Measurements from ENCODE around the gene SLC50A1. TPM values are rescaled to one million over a fixed set of nuclear protein-coding genes. Genes with fewer than 3 reads are reported as not detected.

Gene SLC50A1
- total RNA-seq, 1 donor, result 68.1 TPM

DNA sequence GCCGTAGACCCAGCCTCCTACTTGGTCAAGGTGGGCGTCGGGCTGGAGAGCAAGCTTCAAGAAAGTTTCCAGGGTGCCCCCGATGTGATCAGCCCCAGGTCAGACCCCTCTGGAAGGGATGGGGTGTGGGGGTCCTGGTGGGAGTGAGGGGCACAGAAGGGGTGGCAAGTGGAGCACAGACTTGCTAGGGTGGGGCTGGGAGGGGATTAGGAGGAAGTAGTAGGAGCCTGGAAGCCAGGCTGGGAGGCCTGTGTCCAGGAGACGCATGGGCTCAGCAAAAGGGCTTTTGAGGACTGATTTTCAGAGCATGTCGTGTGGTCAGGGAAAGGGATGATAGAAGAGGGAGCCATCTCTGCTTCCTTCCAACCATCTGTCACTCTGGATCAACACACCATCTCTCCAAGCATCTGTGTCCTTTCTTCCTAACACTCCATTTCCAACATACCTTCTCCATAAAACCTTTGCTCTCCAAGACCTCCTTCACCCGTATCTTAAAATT lies 46.4 kb downstream of the SLC50A1 start:
- no peak for DNase-seq (ENCODE audit: low read depth in 2 of 3, low spot score in 2 of 3)

DNA sequence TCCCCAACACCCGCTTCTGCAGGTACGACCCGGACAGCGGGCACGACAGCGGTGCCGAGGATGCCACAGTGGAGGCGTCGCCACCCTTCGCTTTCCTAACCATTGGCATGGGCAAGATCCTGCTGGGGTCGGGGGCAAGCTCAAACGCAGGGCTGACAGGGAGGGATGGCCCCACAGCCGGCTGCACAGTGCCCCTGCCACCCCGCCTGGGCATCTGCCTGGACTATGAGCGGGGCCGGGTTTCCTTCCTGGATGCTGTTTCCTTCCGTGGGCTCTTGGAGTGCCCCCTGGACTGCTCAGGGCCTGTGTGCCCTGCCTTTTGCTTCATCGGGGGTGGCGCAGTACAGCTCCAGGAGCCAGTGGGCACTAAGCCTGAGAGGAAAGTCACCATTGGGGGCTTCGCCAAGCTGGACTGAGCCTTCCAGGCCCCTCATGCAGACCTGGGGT lies 48.1 kb downstream of the SLC50A1 start:
- no peak for DNase-seq (ENCODE audit: low read depth in 2 of 3, low spot score in 2 of 3)

DNA sequence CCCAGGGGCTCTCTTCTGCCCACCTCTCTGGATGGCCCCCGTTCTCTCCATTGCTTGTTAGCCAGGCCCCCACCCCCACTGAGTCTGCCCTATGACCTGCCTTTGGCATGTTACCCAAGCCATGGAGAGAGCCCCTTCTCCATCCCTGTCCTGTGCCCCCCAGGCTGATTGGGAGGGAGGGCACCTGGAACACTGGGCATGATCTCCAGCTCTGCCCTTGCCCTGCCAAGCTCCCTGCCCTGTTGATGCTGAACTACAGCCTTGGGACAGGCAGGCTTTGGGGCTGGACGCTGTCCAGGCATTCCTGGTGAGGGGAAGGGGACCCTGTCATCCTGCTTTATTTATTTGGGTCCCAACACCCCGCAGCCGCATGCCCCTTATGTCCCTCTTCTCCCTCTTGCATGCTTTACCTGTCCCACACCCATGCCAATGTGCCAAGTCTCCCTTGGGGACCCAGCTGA lies 48.7 kb downstream of the SLC50A1 start:
- no peak for DNase-seq (ENCODE audit: low read depth in 2 of 3, low spot score in 2 of 3)

DNA sequence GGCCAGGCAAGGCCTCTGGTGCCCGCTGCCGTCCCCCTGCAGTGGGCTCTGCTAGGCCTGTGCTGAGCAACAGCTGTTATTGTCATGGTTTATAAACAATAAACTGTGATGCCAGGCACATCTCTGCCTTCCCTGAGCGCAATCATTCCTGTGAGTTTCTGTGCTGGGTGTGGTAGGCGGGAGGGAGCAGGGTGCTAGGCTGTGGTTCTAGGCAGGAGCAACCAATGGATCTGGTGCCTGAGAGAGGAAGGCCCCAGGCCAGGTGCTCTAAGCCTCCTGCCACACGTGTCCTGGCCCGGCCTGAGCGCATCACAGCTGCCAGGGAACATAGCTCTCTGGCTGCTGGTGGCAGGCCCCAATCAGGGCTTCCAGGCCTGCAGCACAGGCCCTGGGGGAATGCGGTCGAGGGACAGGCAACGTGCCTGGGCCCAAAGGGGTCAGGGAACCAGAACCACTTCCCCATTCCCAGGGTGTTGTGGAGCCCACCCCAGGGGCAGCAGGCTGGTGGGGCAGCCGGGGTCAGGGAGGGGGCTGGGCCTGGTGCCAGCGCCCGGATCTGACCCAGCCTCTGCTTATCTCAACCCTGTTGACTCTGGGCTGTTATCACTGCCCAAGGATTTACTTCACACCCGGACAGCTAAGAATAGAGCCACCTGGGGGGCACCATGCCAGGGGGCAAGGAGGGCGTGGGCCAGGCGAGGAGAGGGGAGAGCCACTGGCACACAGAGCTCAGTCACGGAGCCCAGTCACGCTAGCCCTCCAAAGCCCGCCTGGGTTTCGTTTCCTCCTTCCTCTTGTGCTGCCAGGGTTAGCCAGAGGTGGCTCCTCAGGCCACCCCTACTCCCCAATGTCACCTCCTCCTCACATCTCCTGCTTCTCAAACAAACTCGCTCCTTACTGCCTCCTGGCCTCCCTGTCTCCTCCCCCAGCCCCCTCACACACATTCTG lies 49.5 kb downstream of the SLC50A1 start:
- no peak for DNase-seq (ENCODE audit: low read depth in 2 of 3, low spot score in 2 of 3)

DNA sequence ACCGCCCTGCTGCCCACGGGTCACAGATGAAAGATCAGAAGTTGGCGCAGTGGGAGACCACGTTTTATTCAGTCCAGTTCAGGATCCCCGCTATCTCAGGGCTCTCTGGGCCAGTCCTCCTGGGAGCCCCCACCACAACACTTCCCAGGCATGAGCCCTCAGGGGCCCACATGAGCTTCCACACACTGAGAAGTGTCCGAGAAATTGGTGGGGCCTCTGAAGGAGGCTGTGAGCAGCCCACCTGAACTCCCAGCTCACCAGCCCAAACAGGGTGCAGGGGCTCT lies 50.1 kb downstream of the SLC50A1 start:
- DNase-seq (ENCODE audit: low read depth in 2 of 3, low spot score in 2 of 3), result no peak

DNA sequence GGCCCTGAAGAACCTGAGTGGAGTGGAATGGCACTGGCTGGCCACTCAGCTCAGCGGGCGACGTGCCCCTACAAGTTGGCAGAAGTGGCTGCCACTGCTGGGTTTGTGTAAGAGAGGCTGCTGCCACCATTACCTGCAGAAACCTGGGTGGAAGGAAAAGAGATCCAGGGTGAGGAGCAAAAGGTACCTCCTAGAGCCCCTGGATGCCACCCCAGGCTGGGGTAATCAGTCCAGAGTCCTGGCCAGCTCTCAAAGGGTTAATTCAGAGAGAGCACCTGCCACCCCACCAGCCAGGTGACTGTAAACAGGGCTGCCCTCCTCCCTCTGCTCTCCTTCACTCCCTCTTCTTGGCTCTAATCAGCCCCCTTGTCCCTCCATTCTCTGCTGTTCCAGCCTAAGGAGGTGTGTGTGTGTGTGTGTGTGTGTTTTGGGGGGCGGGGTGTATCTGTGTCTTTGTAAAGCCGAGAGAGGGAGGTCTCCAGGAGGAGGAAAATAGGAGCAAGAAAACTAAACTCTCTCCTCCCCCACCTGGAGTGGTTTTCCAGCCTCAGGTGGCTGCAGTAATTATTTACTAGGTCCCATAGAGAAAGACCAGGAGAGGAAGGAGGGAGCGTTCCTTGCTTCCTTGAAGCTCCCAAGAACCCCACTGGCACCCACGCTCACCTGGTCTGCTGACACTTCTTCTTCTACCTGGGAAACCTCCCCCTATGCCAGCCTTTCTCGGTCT lies 50.6 kb downstream of the SLC50A1 start:
- no peak for DNase-seq (ENCODE audit: low read depth in 2 of 3, low spot score in 2 of 3)

DNA sequence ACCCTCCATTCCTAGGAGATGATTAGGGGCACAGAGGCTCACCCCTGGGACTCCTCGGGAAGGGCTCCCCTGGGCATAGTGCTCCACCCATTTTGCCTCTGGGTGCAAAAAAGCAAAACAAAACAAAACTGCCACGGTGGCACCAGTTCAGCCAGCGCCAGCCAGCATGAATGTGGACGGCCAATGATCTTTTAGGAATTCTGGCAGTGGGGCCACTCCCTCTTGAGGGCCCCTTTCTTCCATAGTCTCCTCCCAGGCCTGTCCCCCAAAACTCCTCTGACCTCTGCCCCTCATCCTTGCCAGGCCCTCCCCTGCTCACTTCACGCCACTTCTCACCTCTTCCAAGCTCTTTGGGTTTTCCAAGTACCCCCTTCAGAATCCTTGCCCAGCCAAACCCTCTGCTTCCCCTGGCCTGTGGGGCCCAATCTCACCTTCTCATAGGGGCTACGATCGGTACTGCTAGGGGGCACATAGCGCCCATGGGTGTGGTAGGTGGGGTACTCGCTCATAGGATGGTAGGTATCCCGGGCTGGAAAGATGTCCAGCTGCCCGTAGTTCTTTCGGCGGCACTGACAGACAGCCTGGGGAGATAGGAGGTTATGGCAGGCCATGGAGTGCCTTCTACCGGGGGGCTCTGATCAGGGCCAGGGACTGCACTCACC lies 51.3 kb downstream of the SLC50A1 start:
- no peak for DNase-seq (ENCODE audit: low read depth in 2 of 3, low spot score in 2 of 3)

DNA sequence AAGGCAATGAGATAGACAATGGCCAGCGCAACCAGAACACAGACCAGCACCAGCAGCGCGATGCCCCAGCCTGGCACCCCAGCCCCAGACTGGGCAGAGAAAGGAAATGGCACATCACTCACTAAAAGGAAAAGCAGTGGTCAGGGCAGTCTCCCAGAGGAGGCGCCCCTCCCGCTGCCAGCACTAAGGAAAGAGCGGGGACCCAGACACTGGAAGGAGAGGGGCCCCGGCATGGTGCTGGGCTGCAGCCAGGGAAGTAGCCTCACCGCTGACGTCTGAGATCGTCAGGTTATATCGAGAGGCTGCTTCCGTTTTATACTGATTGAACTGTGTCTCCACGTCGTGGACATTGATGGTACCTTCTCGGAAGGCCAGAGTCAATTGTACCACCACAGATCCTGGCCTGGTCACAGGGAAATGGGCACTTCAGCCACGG lies 51.8 kb downstream of the SLC50A1 start:
- no peak for DNase-seq (ENCODE audit: low read depth in 2 of 3, low spot score in 2 of 3)

DNA sequence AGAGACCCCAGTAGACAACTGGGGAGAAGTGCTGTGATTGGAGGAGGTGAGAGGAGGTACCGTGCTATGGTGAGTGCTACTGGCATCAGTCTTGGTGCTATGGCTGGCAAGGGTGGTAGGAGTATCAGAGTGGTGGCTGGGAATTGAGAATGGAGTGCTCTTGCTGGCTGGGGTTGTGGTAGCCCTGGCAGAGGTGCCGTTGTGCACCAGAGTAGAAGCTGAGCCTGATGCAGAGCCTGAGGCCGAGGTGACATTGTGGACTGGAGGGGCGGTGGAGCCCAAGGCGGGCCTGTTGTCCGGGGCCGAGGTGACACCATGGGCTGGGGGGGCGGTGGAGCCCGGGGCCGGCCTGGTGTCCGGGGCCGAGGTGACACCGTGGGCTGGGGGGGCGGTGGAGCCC lies 52.6 kb downstream of the SLC50A1 start:
- no peak for DNase-seq (ENCODE audit: low read depth in 2 of 3, low spot score in 2 of 3)

Small RNAs within 50 kb of the gene (small RNA-seq; reads per million reads assigned to genes)
- gene HMGN2P18, result not detected
- gene RF00019, result not detected

Other genes with a start within 250 kb of the SLC50A1 start
- 17.2 TPM for gene PMVK, start 199.1 kb upstream of the SLC50A1 start, total RNA-seq
- 520 TPM for gene PBXIP1, start 179.8 kb upstream of the SLC50A1 start, total RNA-seq
- gene PYGO2, start 174.1 kb upstream of the SLC50A1 start, total RNA-seq, result 25.6 TPM
- gene SHC1, start 165.1 kb upstream of the SLC50A1 start, total RNA-seq, result 59.5 TPM
- 22.9 TPM for gene CKS1B, start 161.2 kb upstream of the SLC50A1 start, total RNA-seq
- gene FLAD1, start 152.5 kb upstream of the SLC50A1 start, total RNA-seq, result 35.0 TPM
- gene LENEP, start 142.3 kb upstream of the SLC50A1 start, total RNA-seq, result 0.54 TPM
- gene ZBTB7B, start 133.1 kb upstream of the SLC50A1 start, total RNA-seq, result 22.6 TPM
- under 0.01 TPM for gene DCST2, start 102.1 kb upstream of the SLC50A1 start, total RNA-seq
- under 0.01 TPM for gene DCST1, start 102.0 kb upstream of the SLC50A1 start, total RNA-seq
- gene ADAM15, start 84.5 kb upstream of the SLC50A1 start, total RNA-seq, result 60.1 TPM
- gene EFNA4, start 72.1 kb upstream of the SLC50A1 start, total RNA-seq, result 5.9 TPM
- 4.8 TPM for gene EFNA3, start 57.0 kb upstream of the SLC50A1 start, total RNA-seq
- 21.3 TPM for gene EFNA1, start 8.0 kb upstream of the SLC50A1 start, total RNA-seq
- 63.0 TPM for gene DPM3, start 4.7 kb downstream of the SLC50A1 start, total RNA-seq
- gene KRTCAP2, start 37.5 kb downstream of the SLC50A1 start, total RNA-seq, result 194 TPM
- 32.6 TPM for gene TRIM46, start 38.0 kb downstream of the SLC50A1 start, total RNA-seq
- 72.4 TPM for gene THBS3, start 72.0 kb downstream of the SLC50A1 start, total RNA-seq
- gene MTX1, start 72.8 kb downstream of the SLC50A1 start, total RNA-seq, result 70.3 TPM
- gene ENTREP3, start 119.6 kb downstream of the SLC50A1 start, total RNA-seq, result 8.9 TPM
- 55.7 TPM for gene SCAMP3, start 126.5 kb downstream of the SLC50A1 start, total RNA-seq
- gene CLK2, start 137.7 kb downstream of the SLC50A1 start, total RNA-seq, result 66.0 TPM
- 4.6 TPM for gene HCN3, start 141.6 kb downstream of the SLC50A1 start, total RNA-seq
- gene PKLR, start 165.6 kb downstream of the SLC50A1 start, total RNA-seq, result 1.1 TPM
- gene FDPS, start 173.0 kb downstream of the SLC50A1 start, total RNA-seq, result 85.4 TPM
- 17.2 TPM for gene RUSC1, start 185.0 kb downstream of the SLC50A1 start, total RNA-seq

Measured in hematopoietic multipotent progenitor cell (in vitro differentiated cells).